HepG2 (cell line): ENCODE results near the gene YPEL4. TPM values are rescaled to one million over a fixed set of nuclear protein-coding genes. Genes with fewer than 3 reads are reported as not detected.
A peak's percentile ranks its signal among the peaks of the same experiment; 100 is the strongest.

Experiments used
- AGO2 ChIP-seq: fragments of 200-400 bp; formaldehyde crosslinking; optimal IDR thresholded peaks from 2 replicates; pipeline ENCODE3; 2017; ENCODE audit warnings: mild to moderate bottlenecking, low read depth, low read length, moderate library complexity
- BORCS8-MEF2B ChIP-seq: sonication (generic); formaldehyde crosslinking; IDR thresholded peaks from 2 replicates; pipeline ENCODE4 v1.8.0; 2022; ENCODE audit warnings: mild to moderate bottlenecking, missing genetic modification reagents
- EHMT2 ChIP-seq: fragments of 200-600 bp; sonication (generic); IDR thresholded peaks from 2 replicates; pipeline ENCODE4 v1.7.0; 2017; ENCODE audit warnings: antibody characterized with exemption, low read depth, low read length, borderline replicate concordance
- HNRNPLL ChIP-seq: fragments of 200-400 bp; formaldehyde crosslinking; IDR thresholded peaks from 2 replicates; pipeline ENCODE4 v1.6.1; 2017; ENCODE audit warnings: mild to moderate bottlenecking, low read depth, low read length; ENCODE audit not compliant: poor library complexity, severe bottlenecking
- IRF2 ChIP-seq: IDR thresholded peaks from 2 replicates; pipeline ENCODE4 v1.6.1; 2018; ENCODE audit warnings: missing genetic modification reagents, missing compliant biosample characterization
- KLF11 ChIP-seq: IDR thresholded peaks from 2 replicates; pipeline ENCODE4 v1.6.1; 2016; ENCODE audit warnings: missing compliant biosample characterization
- KLF6 ChIP-seq: IDR thresholded peaks from 2 replicates; pipeline ENCODE4 v1.8.0; 2016; ENCODE audit warnings: missing biosample characterization, missing genetic modification reagents
- KMT2B ChIP-seq: IDR thresholded peaks from 2 replicates; pipeline ENCODE4 v1.6.1; 2016; ENCODE audit warnings: missing genetic modification reagents, missing compliant biosample characterization
- MAF1 ChIP-seq: sonication (generic); formaldehyde crosslinking; IDR thresholded peaks from 2 replicates; pipeline ENCODE4 v1.5.0; 2020; ENCODE audit warnings: missing genetic modification reagents, borderline replicate concordance
- MTF1 ChIP-seq: sonication (generic); formaldehyde crosslinking; IDR thresholded peaks from 2 replicates; pipeline ENCODE4 v1.5.0; 2020; ENCODE audit warnings: missing genetic modification reagents
- NFIC ChIP-seq: IDR thresholded peaks from 2 replicates; pipeline ENCODE4 v1.6.1; 2012; ENCODE audit warnings: mild to moderate bottlenecking, low read length, inconsistent platforms
- PPARG ChIP-seq: conservative IDR thresholded peaks from 2 replicates; pipeline ENCODE4 v1.6.1; 2016; ENCODE audit warnings: missing biosample characterization, missing genetic modification reagents
- RBFOX2 ChIP-seq: fragments of 200-400 bp; formaldehyde crosslinking; IDR thresholded peaks from 2 replicates; pipeline ENCODE4 v1.6.1; 2017; ENCODE audit warnings: low read depth, mild to moderate bottlenecking, low read length
- SAFB2 ChIP-seq: sonication (generic); formaldehyde crosslinking; IDR thresholded peaks from 2 replicates; pipeline ENCODE4 v1.5.1; 2020; ENCODE audit warnings: missing genetic modification reagents, low read depth, mild to moderate bottlenecking, borderline replicate concordance
- TARDBP ChIP-seq: sonication (generic); formaldehyde crosslinking; IDR thresholded peaks from 2 replicates; pipeline ENCODE4 v1.8.0; 2022; ENCODE audit warnings: mild to moderate bottlenecking, missing genetic modification reagents
- ZFX ChIP-seq: sonication (generic); formaldehyde crosslinking; IDR thresholded peaks from 2 replicates; pipeline ENCODE4 v1.4.0; 2020; ENCODE audit warnings: mild to moderate bottlenecking, low read depth, missing genetic modification reagents, moderate library complexity
- ZNF530 ChIP-seq: sonication (generic); formaldehyde crosslinking; IDR thresholded peaks from 2 replicates; pipeline ENCODE4 v1.5.0; 2020; ENCODE audit warnings: low read depth, mild to moderate bottlenecking, missing genetic modification reagents
- ZNF558 ChIP-seq: sonication (generic); formaldehyde crosslinking; IDR thresholded peaks from 2 replicates; pipeline ENCODE4 v1.9.0; 2022; ENCODE audit warnings: mild to moderate bottlenecking, missing genetic modification reagents, borderline replicate concordance
- ZNF652 ChIP-seq: IDR thresholded peaks from 2 replicates; pipeline ENCODE4 v1.6.1; 2016; ENCODE audit warnings: low read depth, borderline replicate concordance
- ZNF761 ChIP-seq: sonication (generic); formaldehyde crosslinking; conservative IDR thresholded peaks from 2 replicates; pipeline ENCODE4 v1.4.0; 2020; ENCODE audit warnings: mild to moderate bottlenecking, missing genetic modification reagents
- ZNF768 ChIP-seq: sonication (generic); formaldehyde crosslinking; IDR thresholded peaks from 2 replicates; pipeline ENCODE4 v1.4.0; 2020; ENCODE audit warnings: missing genetic modification reagents
- ZNF790 ChIP-seq: sonication (generic); formaldehyde crosslinking; IDR thresholded peaks from 2 replicates; pipeline ENCODE4 v1.8.0; 2022; ENCODE audit warnings: missing genetic modification reagents, mild to moderate bottlenecking, borderline replicate concordance
- ZSCAN9 ChIP-seq: IDR thresholded peaks from 2 replicates; pipeline ENCODE4 v1.6.1; 2016; ENCODE audit warnings: borderline replicate concordance
- polyA plus RNA-seq, 8 experiments: library from polyadenylated mRNA; depleted of rRNA in 3 of 8; stranded (reverse) in 7 of 8; unstranded in 1 of 8; fragments of >200 nt; fragmentation: Illumina TruSeq in 4 of 8; extraction: Trizol in 4 of 8; gene quantifications; 2 replicates each; pipeline versions ENCODE4 v1.2.1 to v1.2.3, GENCODE V29; 2011 to 2016; ENCODE audit warnings: low read depth in 4 of 8, missing spikeins in 1 of 8, mixed read lengths in 1 of 8; ENCODE audit not compliant: insufficient read depth in 1 of 8
- total RNA-seq, 5 experiments: library from RNA; depleted of rRNA; stranded (reverse); fragments of >200 nt; fragmentation: Illumina TruSeq; extraction: Trizol; gene quantifications; 2 replicates each; pipeline ENCODE4 v1.2.3, GENCODE V29; 2016; ENCODE audit warnings: low read depth in 1 of 5
- TF ChIP-seq, protein P1 (sequence below): sonication (generic); formaldehyde crosslinking; IDR thresholded peaks from 2 replicates; pipeline ENCODE4 v1.4.0; 2020; ENCODE audit warnings: mild to moderate bottlenecking, missing genetic modification reagents
- TF ChIP-seq, protein P2 (sequence below): sonication (generic); formaldehyde crosslinking; IDR thresholded peaks from 2 replicates; pipeline ENCODE4 v1.4.0; 2020; ENCODE audit warnings: missing genetic modification reagents, borderline replicate concordance
- TF ChIP-seq, protein P3 (sequence below): sonication (generic); formaldehyde crosslinking; IDR thresholded peaks from 2 replicates; pipeline ENCODE4 v1.8.1; 2023; ENCODE audit warnings: missing genetic modification reagents, inconsistent platforms, borderline replicate concordance

Gene YPEL4
- total and polyA plus RNA-seq, 2 of the 13 experiments (the other 11 are each of a cell fraction or from before 2014, with no cell fraction given) = 0.04 TPM; not detected in 1

DNA sequence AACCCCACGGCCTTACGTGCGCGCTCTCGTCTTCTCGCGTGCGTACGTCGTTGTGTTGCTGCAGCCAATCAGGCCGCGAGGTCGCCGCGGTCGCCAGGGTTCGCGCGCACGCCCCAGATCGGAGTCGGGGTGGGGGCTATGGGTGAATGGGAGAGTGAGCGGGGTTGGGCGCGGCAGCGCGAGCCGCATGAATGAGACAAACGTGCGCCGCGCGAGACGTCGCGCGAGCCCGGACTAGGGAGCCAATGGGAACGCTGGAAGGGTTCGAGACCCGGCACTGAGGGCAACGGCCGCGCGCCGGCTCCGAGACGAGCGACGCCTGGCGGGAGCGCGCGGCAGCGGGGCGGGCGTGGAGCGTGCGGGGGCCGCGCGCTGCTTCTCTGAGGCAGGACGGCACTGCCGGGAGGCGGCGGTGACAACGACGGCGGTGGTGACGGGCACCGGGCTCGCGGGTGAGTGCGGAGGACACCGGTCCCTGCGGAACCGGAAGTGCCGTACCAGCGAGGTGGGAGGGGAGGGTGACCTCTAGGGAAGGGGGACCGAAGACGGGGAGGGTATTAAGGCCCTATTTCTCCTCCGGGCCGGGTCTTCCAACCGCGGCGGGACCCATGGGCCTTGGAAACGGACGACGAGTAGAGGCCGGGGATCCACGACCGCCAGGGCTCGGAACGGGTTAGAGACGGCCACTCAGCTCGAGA, 18.2 kb upstream of the YPEL4 start, which contains the start of gene ZDHHC5 (continued):
- TF ChIP-seq TARDBP (CRISPR knock-in tag) (no peak; the same call in 1 of the 2 replicates), ZSCAN9 (CRISPR knock-in tag) (no peak), RBFOX2 (peak; percentile 98), KLF6 (CRISPR knock-in tag) (no peak), BORCS8-MEF2B (CRISPR knock-in tag) (no peak), ZFX (CRISPR knock-in tag) (peak; percentile 80), ZNF530 (no peak), MAF1 (CRISPR knock-in tag) (0 out of 2 replicates have a peak, but pooled peaks have one; percentile 30), ZNF790 (CRISPR knock-in tag) (no peak), ZNF761 (peak; percentile 79; the same call in 1 of the 2 replicates), HNRNPLL (peak; percentile 69), EHMT2 (no peak), KMT2B (CRISPR knock-in tag) (peak; percentile 87), ZNF768 (CRISPR knock-in tag) (no peak; the same call in 1 of the 2 replicates), IRF2 (CRISPR knock-in tag) (no peak), KLF11 (CRISPR knock-in tag) (no peak), AGO2 (peak; percentile 76), ZNF558 (CRISPR knock-in tag) (peak; percentile 46; the same call in 1 of the 2 replicates), SAFB2 (CRISPR knock-in tag) (peak; percentile 95; the same call in 1 of the 2 replicates), PPARG (peak; percentile 16; the same call in 1 of the 2 replicates), NFIC (no peak), ZNF652 (CRISPR knock-in tag) (no peak), MTF1 (CRISPR knock-in tag) (no peak)
- TF ChIP-seq, protein P1, sequence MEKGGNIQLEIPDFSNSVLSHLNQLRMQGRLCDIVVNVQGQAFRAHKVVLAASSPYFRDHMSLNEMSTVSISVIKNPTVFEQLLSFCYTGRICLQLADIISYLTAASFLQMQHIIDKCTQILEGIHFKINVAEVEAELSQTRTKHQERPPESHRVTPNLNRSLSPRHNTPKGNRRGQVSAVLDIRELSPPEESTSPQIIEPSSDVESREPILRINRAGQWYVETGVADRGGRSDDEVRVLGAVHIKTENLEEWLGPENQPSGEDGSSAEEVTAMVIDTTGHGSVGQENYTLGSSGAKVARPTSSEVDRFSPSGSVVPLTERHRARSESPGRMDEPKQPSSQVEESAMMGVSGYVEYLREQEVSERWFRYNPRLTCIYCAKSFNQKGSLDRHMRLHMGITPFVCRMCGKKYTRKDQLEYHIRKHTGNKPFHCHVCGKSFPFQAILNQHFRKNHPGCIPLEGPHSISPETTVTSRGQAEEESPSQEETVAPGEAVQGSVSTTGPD (CRISPR knock-in tag) = no peak
- TF ChIP-seq, protein P2, sequence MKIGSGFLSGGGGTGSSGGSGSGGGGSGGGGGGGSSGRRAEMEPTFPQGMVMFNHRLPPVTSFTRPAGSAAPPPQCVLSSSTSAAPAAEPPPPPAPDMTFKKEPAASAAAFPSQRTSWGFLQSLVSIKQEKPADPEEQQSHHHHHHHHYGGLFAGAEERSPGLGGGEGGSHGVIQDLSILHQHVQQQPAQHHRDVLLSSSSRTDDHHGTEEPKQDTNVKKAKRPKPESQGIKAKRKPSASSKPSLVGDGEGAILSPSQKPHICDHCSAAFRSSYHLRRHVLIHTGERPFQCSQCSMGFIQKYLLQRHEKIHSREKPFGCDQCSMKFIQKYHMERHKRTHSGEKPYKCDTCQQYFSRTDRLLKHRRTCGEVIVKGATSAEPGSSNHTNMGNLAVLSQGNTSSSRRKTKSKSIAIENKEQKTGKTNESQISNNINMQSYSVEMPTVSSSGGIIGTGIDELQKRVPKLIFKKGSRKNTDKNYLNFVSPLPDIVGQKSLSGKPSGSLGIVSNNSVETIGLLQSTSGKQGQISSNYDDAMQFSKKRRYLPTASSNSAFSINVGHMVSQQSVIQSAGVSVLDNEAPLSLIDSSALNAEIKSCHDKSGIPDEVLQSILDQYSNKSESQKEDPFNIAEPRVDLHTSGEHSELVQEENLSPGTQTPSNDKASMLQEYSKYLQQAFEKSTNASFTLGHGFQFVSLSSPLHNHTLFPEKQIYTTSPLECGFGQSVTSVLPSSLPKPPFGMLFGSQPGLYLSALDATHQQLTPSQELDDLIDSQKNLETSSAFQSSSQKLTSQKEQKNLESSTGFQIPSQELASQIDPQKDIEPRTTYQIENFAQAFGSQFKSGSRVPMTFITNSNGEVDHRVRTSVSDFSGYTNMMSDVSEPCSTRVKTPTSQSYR (CRISPR knock-in tag) = no peak
- TF ChIP-seq, protein P3, sequence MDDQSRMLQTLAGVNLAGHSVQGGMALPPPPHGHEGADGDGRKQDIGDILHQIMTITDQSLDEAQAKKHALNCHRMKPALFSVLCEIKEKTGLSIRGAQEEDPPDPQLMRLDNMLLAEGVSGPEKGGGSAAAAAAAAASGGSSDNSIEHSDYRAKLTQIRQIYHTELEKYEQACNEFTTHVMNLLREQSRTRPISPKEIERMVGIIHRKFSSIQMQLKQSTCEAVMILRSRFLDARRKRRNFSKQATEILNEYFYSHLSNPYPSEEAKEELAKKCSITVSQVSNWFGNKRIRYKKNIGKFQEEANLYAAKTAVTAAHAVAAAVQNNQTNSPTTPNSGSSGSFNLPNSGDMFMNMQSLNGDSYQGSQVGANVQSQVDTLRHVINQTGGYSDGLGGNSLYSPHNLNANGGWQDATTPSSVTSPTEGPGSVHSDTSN (CRISPR knock-in tag) = no peak
